Testis (tissue), 2 donors: ENCODE results near the gene DCDC2.

ENCODE experiments used
- POLR2A ChIP-seq: fragments of 450-650 bp; IDR thresholded peaks from one replicate; pipeline ENCODE4 v1.6.1; 2017; ENCODE audit warnings: antibody characterized with exemption, mild to moderate bottlenecking, moderate library complexity
- TF ChIP-seq, protein P1 (sequence below), 3 experiments: fragments of 450-650 bp in 2 of 3; fragments of 200-600 bp in 1 of 3; sonication (generic) in 1 of 3; IDR thresholded peaks; one replicate each; pipeline ENCODE4 v1.5.1; 2016 to 2019; ENCODE audit warnings: antibody characterized with exemption in 3 of 3, mild to moderate bottlenecking in 2 of 3, moderate library complexity in 1 of 3

GRCh38 chr6:24391208-24391607, 33.3 kb upstream of the DCDC2 start:
- TF ChIP-seq POLR2A, result no peak
- TF ChIP-seq, protein P1, sequence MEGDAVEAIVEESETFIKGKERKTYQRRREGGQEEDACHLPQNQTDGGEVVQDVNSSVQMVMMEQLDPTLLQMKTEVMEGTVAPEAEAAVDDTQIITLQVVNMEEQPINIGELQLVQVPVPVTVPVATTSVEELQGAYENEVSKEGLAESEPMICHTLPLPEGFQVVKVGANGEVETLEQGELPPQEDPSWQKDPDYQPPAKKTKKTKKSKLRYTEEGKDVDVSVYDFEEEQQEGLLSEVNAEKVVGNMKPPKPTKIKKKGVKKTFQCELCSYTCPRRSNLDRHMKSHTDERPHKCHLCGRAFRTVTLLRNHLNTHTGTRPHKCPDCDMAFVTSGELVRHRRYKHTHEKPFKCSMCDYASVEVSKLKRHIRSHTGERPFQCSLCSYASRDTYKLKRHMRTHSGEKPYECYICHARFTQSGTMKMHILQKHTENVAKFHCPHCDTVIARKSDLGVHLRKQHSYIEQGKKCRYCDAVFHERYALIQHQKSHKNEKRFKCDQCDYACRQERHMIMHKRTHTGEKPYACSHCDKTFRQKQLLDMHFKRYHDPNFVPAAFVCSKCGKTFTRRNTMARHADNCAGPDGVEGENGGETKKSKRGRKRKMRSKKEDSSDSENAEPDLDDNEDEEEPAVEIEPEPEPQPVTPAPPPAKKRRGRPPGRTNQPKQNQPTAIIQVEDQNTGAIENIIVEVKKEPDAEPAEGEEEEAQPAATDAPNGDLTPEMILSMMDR (IDR thresholded peaks at IDR 0.05), result no peak
